Left renal pelvis (tissue), 4 donors: ENCODE measurements around the gene GRAMD2A. TPM values are rescaled to one million over a fixed set of nuclear protein-coding genes. Genes with fewer than 3 reads are reported as not detected.

Experiments used
- DNase-seq, 4 donors: peaks; one replicate each; pipeline ENCODE4 v3.0.0-alpha.2; 2013; ENCODE audit warnings: low read depth in 4 of 4, low spot score in 3 of 4
- polyA plus RNA-seq, 4 donors: library from polyadenylated mRNA; unstranded; fragments of 120-200 nt; gene quantifications; one replicate each; pipeline ENCODE4 v1.2.1, GENCODE V29; 2013; ENCODE audit not compliant: insufficient read length in 4 of 4

The GRAMD2A gene
- polyA plus RNA-seq, 4 donors, result 0.23 to 11.0 (median 7.2) TPM

DNA sequence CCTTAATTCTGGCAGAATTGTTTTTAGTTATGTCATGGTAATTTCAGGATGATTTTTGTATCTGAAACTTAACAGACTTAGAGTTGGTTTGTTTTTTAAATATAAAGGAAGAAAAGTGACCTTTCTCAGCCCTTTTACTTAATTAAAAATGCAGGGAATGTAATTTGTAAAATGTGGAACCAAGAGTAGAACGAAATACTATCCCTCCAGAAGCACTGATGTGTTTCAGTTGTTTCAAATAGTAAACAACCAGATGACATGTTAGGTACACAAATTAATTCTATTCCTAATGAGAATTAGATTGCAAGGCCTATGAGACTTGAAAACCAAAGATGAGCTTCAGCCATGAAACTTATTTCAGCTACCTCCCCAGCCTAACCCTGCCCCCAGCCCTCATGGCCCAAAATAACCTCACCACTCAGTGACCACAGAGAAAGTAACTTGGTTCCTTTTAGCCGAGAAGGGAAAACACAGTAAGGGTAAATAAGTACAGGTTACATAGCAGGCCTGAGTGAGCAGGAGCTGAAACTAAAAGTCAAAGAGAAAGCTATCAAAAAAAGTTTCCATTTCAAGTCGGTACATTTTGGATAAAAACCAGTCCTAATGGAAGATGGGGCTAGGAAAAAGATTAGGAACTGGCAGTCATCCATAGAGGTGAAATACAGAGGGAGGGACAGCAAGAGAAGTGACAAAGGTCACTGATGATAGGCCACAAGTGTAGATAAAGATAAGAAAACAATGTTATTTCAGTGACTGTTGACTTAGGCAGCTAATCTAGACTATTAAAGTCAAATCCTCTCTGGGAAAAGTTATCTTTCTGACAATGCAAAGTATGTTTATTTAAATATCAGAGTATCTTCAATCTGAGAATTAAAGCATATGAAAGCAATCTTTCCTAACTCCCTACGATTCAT, 56.2 kb downstream of the GRAMD2A start:
- DNase-seq, result no peak

DNA sequence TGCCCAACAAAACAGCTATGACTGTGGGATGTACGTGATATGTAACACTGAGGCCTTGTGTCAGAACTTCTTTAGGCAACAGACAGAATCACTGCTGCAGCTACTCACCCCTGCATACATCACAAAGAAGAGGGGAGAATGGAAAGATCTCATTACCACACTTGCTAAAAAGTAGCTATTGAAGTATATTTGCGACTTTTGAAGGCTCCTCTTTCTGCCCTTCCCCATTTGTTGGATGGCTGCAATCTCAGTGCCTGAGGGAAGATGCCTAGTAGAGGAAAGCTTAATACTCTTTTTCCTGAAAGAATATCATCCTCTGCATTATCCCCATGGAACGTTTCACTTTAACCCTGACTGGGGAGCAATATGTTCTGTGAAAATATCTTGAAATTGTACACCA, 57.5 kb downstream of the GRAMD2A start:
- no peak for DNase-seq

GRCh38 chr15:72139667-72140066, 57.9 kb downstream of the GRAMD2A start:
- no peak for DNase-seq

DNA sequence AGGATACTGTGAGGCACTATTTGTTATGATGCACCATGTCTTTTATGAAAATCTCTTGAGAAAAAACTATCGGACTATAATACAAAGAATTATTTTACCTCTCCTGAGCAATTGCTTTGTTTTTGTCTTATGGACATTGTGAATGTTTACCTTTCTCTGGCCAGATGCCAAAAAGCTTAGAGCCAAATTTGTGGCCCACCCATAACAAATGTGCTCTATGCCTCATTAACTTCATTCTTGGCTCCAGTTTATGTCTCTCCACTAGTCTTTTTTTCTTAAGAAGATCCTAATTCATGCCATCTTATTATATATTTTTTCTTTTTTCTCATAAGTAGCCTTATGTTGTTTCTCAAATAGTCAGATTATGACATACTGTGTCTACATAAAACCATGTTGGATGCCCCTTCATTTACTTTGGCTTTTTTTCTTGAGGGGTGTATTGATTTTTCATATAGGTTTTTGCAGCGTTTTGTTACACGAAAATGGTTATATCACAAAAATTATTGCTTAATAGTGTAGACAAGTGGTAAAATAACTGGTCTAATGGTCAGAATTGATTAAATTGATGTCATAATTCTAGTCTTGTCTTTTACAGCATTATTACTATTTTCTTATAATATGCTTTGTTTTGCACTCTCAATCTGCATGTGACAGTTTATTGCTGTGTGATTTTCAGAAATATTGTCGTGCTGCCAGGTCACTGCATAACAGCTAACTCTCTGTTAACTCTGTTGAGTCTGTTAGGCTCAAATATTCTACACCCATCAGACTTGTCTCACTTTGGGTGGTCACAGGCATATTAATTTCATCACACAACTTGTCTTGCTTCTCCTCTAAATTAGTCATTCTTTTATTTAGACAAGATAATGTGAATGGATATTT, 61.2 kb downstream of the GRAMD2A start:
- peak in 1 of 4 donors; percentile 33 for DNase-seq

DNA sequence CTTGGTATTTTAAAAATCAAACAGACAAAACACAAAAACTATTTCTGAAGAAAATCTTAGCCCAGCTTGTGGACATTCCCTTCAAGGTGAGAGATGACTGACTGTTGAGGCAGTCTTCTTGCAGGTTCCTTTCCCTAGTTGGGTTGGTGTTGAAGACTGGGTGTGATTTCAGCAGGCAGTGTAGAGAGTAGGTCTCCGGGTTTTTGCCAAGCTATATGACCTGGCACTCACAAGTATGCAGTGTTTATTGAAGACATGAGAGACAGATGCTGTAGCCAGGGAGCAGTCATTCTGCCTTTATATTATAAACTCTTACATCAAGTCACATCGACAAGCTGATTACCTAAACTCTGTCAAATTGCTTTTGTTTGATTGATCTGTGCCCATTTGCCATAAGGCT, 61.9 kb downstream of the GRAMD2A start:
- DNase-seq, result no peak

DNA sequence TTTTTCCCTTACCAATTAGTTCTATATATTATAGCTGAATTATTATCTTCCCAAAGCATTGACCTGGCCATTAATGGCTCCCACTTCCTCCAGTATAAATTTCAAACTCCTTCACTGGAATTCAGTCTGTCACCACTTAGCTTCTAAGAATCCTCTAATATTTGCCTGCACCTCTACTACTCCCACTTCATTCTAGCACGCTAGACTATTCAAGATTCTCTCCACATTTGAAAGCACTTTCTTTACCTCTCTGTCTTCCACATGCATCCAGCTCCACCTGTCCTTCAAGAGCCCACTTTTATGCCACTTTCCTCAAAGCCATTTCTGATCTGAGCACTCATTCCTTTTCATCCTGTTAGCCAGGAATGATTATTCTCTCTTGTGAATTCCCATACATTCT, 64.4 kb downstream of the GRAMD2A start:
- DNase-seq, result no peak

DNA sequence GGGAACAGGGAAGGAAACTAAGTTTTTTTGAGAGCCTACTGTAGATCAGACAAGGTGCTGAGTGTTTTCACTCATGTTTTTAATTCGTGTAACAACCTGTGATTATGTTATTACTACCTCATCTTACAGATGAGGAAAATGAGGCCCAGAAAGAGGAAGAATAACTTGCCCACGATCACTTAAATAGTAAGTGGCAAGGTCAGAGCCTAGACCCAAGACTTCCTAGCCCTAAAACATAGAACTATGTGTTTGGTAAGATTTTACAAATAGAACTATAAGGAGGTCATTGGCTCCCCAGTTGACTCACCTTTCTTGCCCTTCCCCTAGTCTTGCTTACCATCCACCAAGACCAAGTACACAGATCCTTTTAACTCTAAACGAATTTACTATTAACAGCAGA, 65.7 kb downstream of the GRAMD2A start:
- no peak for DNase-seq

- DNase-seq, result no peak
Observed at GRCh38 chr15:72130272-72130671, 67.3 kb downstream of the GRAMD2A start.

GRCh38 chr15:72128359-72128758, 69.2 kb downstream of the GRAMD2A start:
- DNase-seq, result no peak

- DNase-seq, result no peak
Observed at GRCh38 chr15:72127724-72128322, 69.8 kb downstream of the GRAMD2A start.

DNA sequence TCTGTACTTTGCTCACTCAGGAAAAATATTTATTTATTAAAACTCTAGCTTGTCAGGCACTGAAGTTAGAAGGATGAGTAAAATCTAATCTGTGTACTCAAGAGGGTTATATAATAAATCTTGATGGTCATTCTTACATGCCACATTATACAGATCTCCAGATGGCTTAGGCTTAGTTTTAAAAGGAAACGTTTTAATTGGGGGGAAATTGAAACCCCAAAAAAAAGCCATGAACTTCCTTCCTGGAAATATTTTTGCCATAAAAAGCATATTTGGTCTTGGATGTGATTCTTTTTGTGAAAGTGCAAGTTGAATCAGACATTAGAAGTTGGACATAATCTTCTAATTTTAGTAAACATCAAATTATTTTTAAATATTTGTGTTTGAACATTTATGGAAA, 73.4 kb downstream of the GRAMD2A start:
- no peak for DNase-seq

GRCh38 chr15:72118017-72118978, 79.3 kb downstream of the GRAMD2A start, which contains the start of the genes MYO9A and SENP8:
MYO9A (minus strand) TSS chr15:72118150; CDS start chr15:72046563, 71,587 bp downstream.
SENP8 (plus strand) TSS chr15:72118403; CDS start chr15:72139624, 21,221 bp downstream.
- peak; percentile 95 to 98 (median 97) for DNase-seq

DNA sequence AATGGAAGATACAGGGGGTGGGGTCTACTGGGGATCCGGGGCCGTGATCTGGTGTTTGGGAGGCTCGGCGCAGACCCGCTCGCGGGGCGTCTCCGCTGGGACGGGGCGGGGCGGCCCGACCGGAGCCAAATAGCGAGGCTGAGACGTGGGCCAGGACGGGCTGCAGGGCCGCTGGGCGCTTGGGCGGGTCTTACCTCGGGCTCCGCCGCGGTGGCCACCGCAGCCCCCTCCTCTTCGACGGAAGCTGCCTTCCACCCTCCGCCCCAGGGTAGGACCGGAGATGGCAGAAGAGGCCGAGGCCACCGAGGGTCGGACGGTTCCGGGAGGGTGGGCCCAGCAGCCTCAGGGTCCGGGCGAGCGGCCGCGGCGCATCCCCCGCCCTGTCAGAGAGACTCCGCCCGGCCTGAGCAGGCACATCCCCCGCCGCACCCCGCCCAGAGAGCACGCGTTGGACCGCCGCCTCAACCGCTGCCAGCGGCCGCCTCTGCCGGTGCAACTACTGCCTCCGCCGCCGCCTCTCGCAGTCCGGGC, 80.0 kb downstream of the GRAMD2A start:
- DNase-seq, result peak in 3 of 4 donors; percentile 52 to 68 (median 60)

DNA sequence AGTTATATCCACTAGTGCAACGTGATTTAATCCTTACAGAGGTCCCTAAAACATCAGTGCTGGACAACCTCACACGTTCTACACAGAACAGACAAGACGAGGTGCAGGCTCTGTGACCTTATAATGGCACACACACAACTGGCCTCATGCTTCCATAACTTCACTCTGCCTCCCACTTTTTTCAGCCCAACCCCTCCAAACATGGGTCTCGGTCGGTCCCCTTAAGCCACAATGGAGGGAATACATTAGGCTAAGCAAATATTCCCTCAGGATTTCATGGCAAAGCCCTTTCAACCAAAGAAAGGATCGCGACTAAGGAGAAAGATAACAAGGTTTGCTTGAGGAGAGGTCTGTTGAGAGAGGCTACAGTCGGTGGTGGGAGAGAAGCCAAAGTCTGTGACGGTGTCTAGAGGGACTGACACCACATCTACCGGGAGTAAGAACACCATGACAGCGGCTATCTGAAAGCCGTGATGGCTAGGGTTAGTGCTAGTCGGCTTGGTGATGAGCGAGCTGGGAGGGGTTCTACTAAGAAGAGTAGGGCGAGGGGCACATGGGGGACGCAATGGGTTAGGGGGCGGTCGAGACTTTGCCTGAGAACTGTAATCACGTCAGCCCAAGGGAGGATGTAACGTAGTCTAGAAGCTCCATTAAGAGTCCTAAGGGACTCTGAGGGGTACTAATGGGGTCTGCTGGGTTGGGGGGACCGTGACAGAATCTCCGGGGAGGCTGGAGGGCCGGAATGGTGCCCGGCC, 80.7 kb downstream of the GRAMD2A start:
- peak in 3 of 4 donors; percentile 18 to 41 (median 24) for DNase-seq

- DNase-seq, result no peak
Observed at GRCh38 chr15:72113347-72114031, 84.1 kb downstream of the GRAMD2A start.

- no peak for DNase-seq
Observed at GRCh38 chr15:72112805-72113204, 84.8 kb downstream of the GRAMD2A start.

DNA sequence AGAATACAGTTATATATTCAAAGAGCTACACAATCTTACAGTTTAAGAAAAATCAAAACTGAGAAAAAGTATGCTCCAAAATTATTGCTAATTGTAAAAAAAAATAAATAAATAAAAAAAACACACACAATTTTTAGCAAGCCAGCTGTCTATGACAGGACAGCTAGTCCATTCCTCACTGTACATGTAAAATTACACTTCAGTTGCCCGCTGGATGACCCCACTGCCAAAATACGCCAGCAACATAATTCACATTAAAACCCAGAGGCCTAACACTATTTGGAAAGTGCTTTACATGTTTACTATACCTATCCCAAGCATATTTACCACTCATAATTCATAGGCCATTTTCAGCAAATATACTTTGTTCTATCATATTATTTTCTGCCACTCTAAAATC, 85.5 kb downstream of the GRAMD2A start:
- no peak for DNase-seq

GRCh38 chr15:72110355-72110754, 87.2 kb downstream of the GRAMD2A start:
- DNase-seq, result no peak
